GM12801 (cell line): ENCODE results near the gene ADCK1.

ENCODE experiments used
- CTCF ChIP-seq: IDR thresholded peaks from one replicate; pipeline ENCODE4 v1.5.1; 2011; ENCODE audit warnings: control low read depth; ENCODE audit not compliant: insufficient read length; ENCODE audit errors: extremely low read depth

The ADCK1 gene

GRCh38 chr14:77965919-77966435 is 166.1 kb downstream of the ADCK1 start:
- TF ChIP-seq CTCF = no peak

- no peak for TF ChIP-seq CTCF
These were observed 167.2 kb downstream of the ADCK1 start for GRCh38 chr14:77967110-77967509.

DNA sequence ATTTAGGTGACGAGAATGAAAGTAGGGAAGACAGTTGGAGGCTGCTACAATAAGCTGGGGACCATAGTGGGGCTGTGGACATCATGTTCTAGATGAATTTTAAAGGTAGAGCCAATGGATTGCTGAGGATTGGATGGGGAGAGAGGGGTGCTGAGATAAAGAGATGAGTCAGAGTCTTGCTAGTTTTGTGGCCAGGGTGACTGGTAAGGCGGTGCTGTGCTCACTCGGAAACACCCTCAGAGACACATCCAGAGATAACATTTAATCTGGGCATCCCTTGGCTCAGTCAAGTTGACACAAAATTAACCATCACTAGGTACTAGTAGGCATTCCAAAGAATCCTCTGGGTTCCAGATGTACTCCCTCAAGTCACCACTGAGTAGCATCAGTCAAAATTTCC is 170.7 kb downstream of the ADCK1 start:
- no peak for TF ChIP-seq CTCF

- no peak for TF ChIP-seq CTCF
These were observed 173.3 kb downstream of the ADCK1 start for GRCh38 chr14:77973246-77973645.

- TF ChIP-seq CTCF = no peak
These were observed 176.7 kb downstream of the ADCK1 start for GRCh38 chr14:77976591-77976990.

DNA sequence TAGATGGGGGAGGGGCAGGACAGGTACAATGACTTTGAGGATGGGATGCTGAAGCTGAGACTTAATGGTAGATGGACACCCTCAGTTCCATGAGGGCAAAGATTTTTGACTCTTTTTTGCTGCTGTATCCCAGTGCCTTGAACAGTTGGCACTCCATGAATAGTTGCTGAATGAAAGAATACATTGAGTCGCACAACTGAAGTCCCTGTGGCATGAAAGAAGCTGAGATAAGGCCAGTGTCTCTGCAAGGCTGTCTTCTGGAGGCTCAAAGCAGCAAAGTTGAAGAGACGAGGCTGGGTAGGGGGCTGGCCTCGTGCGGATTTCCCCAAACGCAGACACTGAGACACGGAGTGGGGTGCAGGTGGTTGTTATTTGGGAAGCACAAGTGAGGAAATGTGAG is 179.3 kb downstream of the ADCK1 start:
- no peak for TF ChIP-seq CTCF

DNA sequence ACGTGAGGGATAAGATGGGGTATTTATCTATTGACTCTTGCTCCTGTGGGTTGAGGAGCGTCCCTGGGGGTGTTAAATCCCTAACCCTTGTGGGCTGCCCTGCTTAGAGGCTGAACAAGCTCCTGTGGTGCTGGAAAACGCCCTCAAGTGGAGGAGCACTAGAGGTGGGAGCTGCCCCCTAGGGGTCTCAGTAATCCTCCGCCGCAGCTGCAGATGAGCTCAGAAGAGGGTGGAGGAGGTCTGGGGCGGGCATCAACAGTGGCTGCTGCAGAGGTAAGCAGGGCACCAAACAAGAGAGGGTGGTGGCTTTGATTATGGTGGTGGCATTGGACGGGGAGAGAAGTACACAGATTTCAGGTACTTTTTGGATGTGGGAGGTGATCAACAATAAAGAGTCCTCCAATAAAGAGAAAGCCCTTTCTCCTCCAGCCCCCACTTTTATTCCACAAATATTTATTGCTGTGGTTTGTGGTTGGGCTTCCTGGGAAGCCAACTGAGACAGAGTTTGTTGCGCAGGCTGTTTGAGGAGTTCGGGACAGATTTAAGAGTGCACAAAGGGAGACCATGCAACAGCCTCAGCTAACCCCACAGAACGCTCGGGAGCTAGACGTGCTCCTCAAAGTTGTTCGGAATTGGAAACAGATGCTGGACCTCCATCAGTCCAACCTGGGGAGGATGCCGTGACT is 179.9 kb downstream of the ADCK1 start:
- no peak for TF ChIP-seq CTCF
